BLaER1 treated with 17β-estradiol and CSF1 and Interleukin-3, amounts not matched to agents 10 nM and 100 nM (cell line): ENCODE data around the gene HMG20B.

ENCODE experiments used
- H3K27ac ChIP-seq, 11 experiments: shearing (Covaris generic); formaldehyde crosslinking; 2 replicates each; pipeline ENCODE4 v1.8.1; 2022
- H3K27me3 ChIP-seq, 11 experiments: shearing (Covaris generic); formaldehyde crosslinking; 2 replicates each; pipeline ENCODE4 v1.8.1; 2022
- H3K36me3 ChIP-seq, 11 experiments: shearing (Covaris generic); formaldehyde crosslinking; 2 replicates each; pipeline ENCODE4 v1.8.1; 2022
- H3K4me1 ChIP-seq, 10 experiments: shearing (Covaris generic); formaldehyde crosslinking; 2 replicates each; pipeline ENCODE4 v1.8.1; 2022
- H3K4me2 ChIP-seq, 11 experiments: shearing (Covaris generic); formaldehyde crosslinking; 2 replicates each; pipeline ENCODE4 v1.8.1; 2022
- H3K4me3 ChIP-seq, 10 experiments: shearing (Covaris generic); formaldehyde crosslinking; 2 replicates each; pipeline ENCODE4 v1.8.1; 2022
- H3K9ac ChIP-seq, 11 experiments: shearing (Covaris generic); formaldehyde crosslinking; 2 replicates each; pipeline ENCODE4 v1.8.1; 2022
- H3K9me3 ChIP-seq, 11 experiments: shearing (Covaris generic); formaldehyde crosslinking; replicated peaks in 1 of 11; 2 replicates each; pipeline ENCODE4 v1.8.1; 2022
- H4K20me1 ChIP-seq, 11 experiments: shearing (Covaris generic); formaldehyde crosslinking; 2 replicates each; pipeline ENCODE4 v1.8.1; 2022
- Cebpa-rat ChIP-seq, 11 experiments: shearing (Covaris generic); IDR thresholded peaks; 2 replicates each; pipeline ENCODE4 v1.8.1; 2022

Gene HMG20B

GRCh38 chr19:3604227-3604986 lies 31.7 kb downstream of the HMG20B start:
- H3K9ac ChIP-seq = peak overlapping the region in 10 of 11 experiments; percentile 16 to 71 (median 47); a peak in 12 of 22 replicates
- peaks cover 0 to 13% (median 0%) of the 10 kb centered on the region in 11 experiments; a peak in 4 of 22 replicates for H4K20me1 ChIP-seq
- peak overlapping the region; percentile 79 to 98 (median 92) for H3K4me2 ChIP-seq
- TF ChIP-seq Cebpa-rat (IDR thresholded peaks at IDR 0.05) = no peak
- H3K4me1 ChIP-seq = peaks cover 45 to 81% (median 65%) of the 10 kb centered on the region in 10 experiments
- H3K4me3 ChIP-seq = peak overlapping the region in 8 of 10 experiments; percentile 7 to 68 (median 40); a peak in 13 of 20 replicates
- H3K27me3 ChIP-seq = peaks cover 13 to 28% (median 25%) of the 10 kb centered on the region in 11 experiments
- H3K9me3 ChIP-seq = peaks cover 0 to 17% (median 0%) of the 10 kb centered on the region in 11 experiments; a peak in 4 of 22 replicates
- peak overlapping the region in 4 of 11 experiments; percentile 21 to 56 (median 42); a peak in 10 of 22 replicates for H3K27ac ChIP-seq
- peaks cover 0 to 10% (median 0%) of the 10 kb centered on the region in 11 experiments; a peak in 1 of 22 replicates for H3K36me3 ChIP-seq

GRCh38 chr19:3604987-3605343 lies 32.2 kb downstream of the HMG20B start:
- peak overlapping the region; percentile 79 to 98 (median 92) for H3K4me2 ChIP-seq
- peaks cover 13 to 28% (median 25%) of the 10 kb centered on the region in 11 experiments for H3K27me3 ChIP-seq
- peaks cover 0 to 5% (median 0%) of the 10 kb centered on the region in 11 experiments; a peak in 4 of 22 replicates for H3K36me3 ChIP-seq
- peak overlapping the region in 4 of 11 experiments; percentile 8 to 56 (median 36); a peak in 9 of 22 replicates for H3K27ac ChIP-seq
- TF ChIP-seq Cebpa-rat (IDR thresholded peaks at IDR 0.05) = no peak
- peaks cover 51 to 82% (median 71%) of the 10 kb centered on the region in 10 experiments for H3K4me1 ChIP-seq
- H3K9ac ChIP-seq = peak overlapping the region in 10 of 11 experiments; percentile 16 to 71 (median 47); a peak in 13 of 22 replicates
- H3K9me3 ChIP-seq = peaks cover 0 to 14% (median 0%) of the 10 kb centered on the region in 11 experiments; a peak in 5 of 22 replicates
- H4K20me1 ChIP-seq = peaks cover 0 to 15% (median 1%) of the 10 kb centered on the region in 11 experiments; a peak in 8 of 22 replicates
- peak overlapping the region in 8 of 10 experiments; percentile 7 to 68 (median 40); a peak in 13 of 20 replicates for H3K4me3 ChIP-seq

- Histone ChIP-seq H4K20me1 (peaks cover 0 to 19% (median 5%) of the 10 kb centered on the region in 11 experiments; a peak in 10 of 22 replicates), H3K4me1 (peaks cover 55 to 82% (median 73%) of the 10 kb centered on the region in 10 experiments), H3K27me3 (peaks cover 13 to 28% (median 25%) of the 10 kb centered on the region in 11 experiments), H3K9ac (peak overlapping the region in 8 of 11 experiments; percentile 28 to 71 (median 50); a peak in 10 of 22 replicates), H3K4me3 (peak overlapping the region in 7 of 10 experiments; percentile 16 to 68 (median 50); a peak in 11 of 20 replicates), H3K4me2 (peak overlapping the region; percentile 79 to 98 (median 92)), H3K9me3 (peaks cover 0 to 10% (median 0%) of the 10 kb centered on the region in 11 experiments; a peak in 5 of 22 replicates), H3K36me3 (peaks cover 0 to 6% (median 0%) of the 10 kb centered on the region in 11 experiments; a peak in 4 of 22 replicates), H3K27ac (peak overlapping the region in 3 of 11 experiments; percentile 8 to 56 (median 50); a peak in 5 of 22 replicates)
- no peak for TF ChIP-seq Cebpa-rat (IDR thresholded peaks at IDR 0.05)
Observed at GRCh38 chr19:3605361-3605760, 32.6 kb downstream of the HMG20B start.

- Histone ChIP-seq H3K27me3 (peaks cover 13 to 28% (median 25%) of the 10 kb centered on the region in 11 experiments), H3K27ac (peak overlapping the region in 1 of 11 experiments; percentile 8; a peak in 1 of 22 replicates), H3K9me3 (peaks cover 0 to 6% (median 0%) of the 10 kb centered on the region in 11 experiments; a peak in 3 of 22 replicates), H3K4me2 (peak overlapping the region; percentile 79 to 98 (median 92)), H3K4me3 (peak overlapping the region in 7 of 10 experiments; percentile 28 to 68 (median 50); a peak in 12 of 20 replicates), H3K9ac (peak overlapping the region in 9 of 11 experiments; percentile 12 to 71 (median 52); a peak in 10 of 22 replicates), H3K4me1 (peaks cover 55 to 82% (median 76%) of the 10 kb centered on the region in 10 experiments), H3K36me3 (peaks cover 0 to 6% (median 0%) of the 10 kb centered on the region in 11 experiments; a peak in 5 of 22 replicates), H4K20me1 (peaks cover 0 to 23% (median 7%) of the 10 kb centered on the region in 11 experiments; a peak in 11 of 22 replicates)
- no peak for TF ChIP-seq Cebpa-rat (IDR thresholded peaks at IDR 0.05)
Observed at GRCh38 chr19:3605770-3606169, 33.0 kb downstream of the HMG20B start.

GRCh38 chr19:3606174-3606689 lies 33.5 kb downstream of the HMG20B start:
- H3K4me1 ChIP-seq = peaks cover 55 to 83% (median 80%) of the 10 kb centered on the region in 10 experiments
- H3K9me3 ChIP-seq = peaks cover 0 to 4% (median 0%) of the 10 kb centered on the region in 11 experiments; a peak in 2 of 22 replicates
- no peak for TF ChIP-seq Cebpa-rat (IDR thresholded peaks at IDR 0.05)
- peak overlapping the region; percentile 79 to 98 (median 92) for H3K4me2 ChIP-seq
- peaks cover 2 to 11% (median 4%) of the 10 kb centered on the region in 11 experiments; a peak in 21 of 22 replicates for H3K36me3 ChIP-seq
- H3K27ac ChIP-seq = no peak overlapping the region
- H3K4me3 ChIP-seq = peak overlapping the region in 8 of 10 experiments; percentile 28 to 68 (median 49); a peak in 13 of 20 replicates
- H3K9ac ChIP-seq = peak overlapping the region in 9 of 11 experiments; percentile 12 to 71 (median 52); a peak in 13 of 22 replicates
- H4K20me1 ChIP-seq = peaks cover 0 to 27% (median 12%) of the 10 kb centered on the region in 11 experiments; a peak in 13 of 22 replicates
- H3K27me3 ChIP-seq = peaks cover 13 to 28% (median 25%) of the 10 kb centered on the region in 11 experiments

GRCh38 chr19:3606690-3607289 lies 34.0 kb downstream of the HMG20B start, which contains the start of gene TBXA2R:
Gene TBXA2R, minus strand, starts transcription at chr19:3606875. Its CDS starts 6,241 bp downstream, at chr19:3600634.
- peaks cover 13 to 28% (median 25%) of the 10 kb centered on the region in 11 experiments for H3K27me3 ChIP-seq
- H3K4me1 ChIP-seq = peaks cover 55 to 88% (median 84%) of the 10 kb centered on the region in 10 experiments
- H4K20me1 ChIP-seq = peaks cover 0 to 33% (median 15%) of the 10 kb centered on the region in 11 experiments; a peak in 14 of 22 replicates
- peak within 1 kb of the TSS in 8 of 10 experiments; percentile 28 to 68 (median 49); a peak in 14 of 20 replicates for H3K4me3 ChIP-seq
- peaks cover 8 to 16% (median 10%) of the 10 kb centered on the region in 11 experiments for H3K36me3 ChIP-seq
- H3K4me2 ChIP-seq = peak within 1 kb of the TSS; percentile 79 to 98 (median 92)
- H3K9ac ChIP-seq = peak within 1 kb of the TSS; percentile 26 to 71 (median 51); a peak in 16 of 22 replicates
- no peak for TF ChIP-seq Cebpa-rat (IDR thresholded peaks at IDR 0.05)
- peak within 1 kb of the TSS in 10 of 11 experiments; percentile 8 to 76 (median 48); a peak in 14 of 22 replicates for H3K27ac ChIP-seq
- H3K9me3 ChIP-seq = peaks cover 0 to 4% (median 0%) of the 10 kb centered on the region in 11 experiments; a peak in 2 of 22 replicates

- TF ChIP-seq Cebpa-rat (IDR thresholded peaks at IDR 0.05) = no peak
- Histone ChIP-seq H3K9me3 (no peaks in the 10 kb centered on the region; a peak in 1 of 22 replicates), H3K27me3 (peaks cover 13 to 28% (median 25%) of the 10 kb centered on the region in 11 experiments), H3K4me2 (peak overlapping the region; percentile 79 to 98 (median 92)), H3K4me3 (peak overlapping the region in 7 of 10 experiments; percentile 4 to 68 (median 50); a peak in 12 of 20 replicates), H3K27ac (peak overlapping the region in 9 of 11 experiments; percentile 3 to 76 (median 53); a peak in 13 of 22 replicates), H4K20me1 (peaks cover 0 to 40% (median 18%) of the 10 kb centered on the region in 11 experiments; a peak in 14 of 22 replicates), H3K36me3 (peaks cover 15 to 23% (median 17%) of the 10 kb centered on the region in 11 experiments), H3K4me1 (peaks cover 55 to 89% (median 84%) of the 10 kb centered on the region in 10 experiments), H3K9ac (peak overlapping the region in 9 of 11 experiments; percentile 6 to 71 (median 48); a peak in 11 of 22 replicates)
Observed at GRCh38 chr19:3607303-3608078, 34.7 kb downstream of the HMG20B start.
